GM23338 (cell line): ENCODE measurements around the gene FUT8. TPM values are rescaled to one million over a fixed set of nuclear protein-coding genes. Genes with fewer than 3 reads are reported as not detected.

Source experiments
- ATAC-seq: fragments of 200-7000 bp; cut with Tn5 transposase; 3 replicates; pipeline ENCODE4 v1.9.1; 2020
- DNase-seq: peaks from one replicate; pipeline ENCODE4 v3.0.0-alpha.2; 2015; ENCODE audit warnings: low spot score
- H2AFZ ChIP-seq: fragments of 200-600 bp; sonication (generic); 2 replicates; pipeline ENCODE4 v1.8.0; 2016; ENCODE audit warnings: antibody characterized with exemption, mild to moderate bottlenecking, moderate library complexity
- H3F3A ChIP-seq: fragments of 200-600 bp; sonication (generic); replicated peaks from 2 replicates; pipeline ENCODE4 v1.8.0; 2017; ENCODE audit warnings: antibody characterized with exemption, mixed run types, low read depth
- H3K27ac ChIP-seq: fragments of 200-600 bp; sonication (generic); 2 replicates; pipeline ENCODE4 v1.6.1; 2016; ENCODE audit warnings: low read depth
- H3K27me3 ChIP-seq: fragments of 200-600 bp; sonication (generic); 2 replicates; pipeline ENCODE4 v1.8.0; 2016; ENCODE audit warnings: mild to moderate bottlenecking, mixed run types, moderate library complexity; ENCODE audit not compliant: insufficient read depth
- H3K36me3 ChIP-seq: fragments of 200-600 bp; sonication (generic); 2 replicates; pipeline ENCODE4 v1.8.0; 2016; ENCODE audit warnings: mild to moderate bottlenecking; ENCODE audit not compliant: insufficient read depth
- H3K4me1 ChIP-seq: fragments of 200-600 bp; sonication (generic); 2 replicates; pipeline ENCODE4 v1.8.0; 2016; ENCODE audit warnings: mild to moderate bottlenecking, moderate library complexity; ENCODE audit not compliant: insufficient read depth
- H3K4me2 ChIP-seq: fragments of 200-600 bp; sonication (generic); 2 replicates; pipeline ENCODE4 v1.7.1; 2017; ENCODE audit warnings: mixed run types
- H3K4me3 ChIP-seq: fragments of 200-600 bp; sonication (generic); 2 replicates; pipeline ENCODE4 v1.6.1; 2016; ENCODE audit warnings: mixed run types
- H3K79me2 ChIP-seq: fragments of 200-600 bp; sonication (generic); replicated peaks from 2 replicates; pipeline ENCODE4 v1.8.0; 2017; ENCODE audit warnings: mild to moderate bottlenecking; ENCODE audit not compliant: insufficient read depth
- H3K9me2 ChIP-seq: fragments of 200-600 bp; sonication (generic); 2 replicates; pipeline ENCODE4 v1.8.0; 2017; ENCODE audit not compliant: insufficient read depth
- H4K20me1 ChIP-seq: fragments of 200-600 bp; sonication (generic); replicated peaks from 2 replicates; pipeline ENCODE4 v1.8.0; 2017; ENCODE audit warnings: mild to moderate bottlenecking; ENCODE audit not compliant: insufficient read depth
- H3K27ac Mint-ChIP-seq: 2 replicates; pipeline ENCODE4 v1.8.0; 2020; ENCODE audit warnings: inconsistent platforms, mild to moderate bottlenecking, moderate library complexity, mixed read lengths
- H3K27me3 Mint-ChIP-seq: 3 replicates; pipeline ENCODE4 v1.8.0; 2022; ENCODE audit warnings: low read depth, mild to moderate bottlenecking, moderate library complexity, mixed read lengths, inconsistent platforms; ENCODE audit not compliant: insufficient read depth, poor library complexity
- H3K36me3 Mint-ChIP-seq: 3 replicates; pipeline ENCODE4 v1.8.0; 2021; ENCODE audit warnings: low read depth, mild to moderate bottlenecking, inconsistent platforms, moderate library complexity, mixed read lengths
- H3K4me1 Mint-ChIP-seq: 3 replicates; pipeline ENCODE4 v1.8.0; 2020; ENCODE audit warnings: mild to moderate bottlenecking, inconsistent platforms, mixed read lengths
- H3K4me3 Mint-ChIP-seq: 3 replicates; pipeline ENCODE4 v1.8.0; 2021; ENCODE audit warnings: moderate library complexity, mild to moderate bottlenecking, inconsistent platforms, mixed read lengths
- H3K9me3 Mint-ChIP-seq: 3 replicates; pipeline ENCODE4 v1.8.0; 2020; ENCODE audit warnings: moderate library complexity, mild to moderate bottlenecking, inconsistent platforms, mixed read lengths
- CREB1 ChIP-seq: fragments of 250-450 bp; sonication (Bioruptor Pico); IDR thresholded peaks from 2 replicates; pipeline ENCODE4 v1.5.0; 2020; ENCODE audit warnings: low read depth, mild to moderate bottlenecking, moderate library complexity
- ETS1 ChIP-seq: IDR thresholded peaks from 2 replicates; pipeline ENCODE4 v1.6.1; 2016; ENCODE audit warnings: antibody characterized with exemption
- EZH2 ChIP-seq: fragments of 200-600 bp; sonication (generic); IDR thresholded peaks from one replicate; pipeline ENCODE4 v1.8.0; 2017; ENCODE audit warnings: antibody characterized with exemption, mild to moderate bottlenecking, low read depth; ENCODE audit not compliant: unreplicated experiment
- EZH2phosphoT487 ChIP-seq: fragments of 200-600 bp; sonication (generic); IDR thresholded peaks from one replicate; pipeline ENCODE4 v1.8.1; 2018; ENCODE audit warnings: antibody characterized with exemption; ENCODE audit not compliant: unreplicated experiment
- JUNB ChIP-seq: IDR thresholded peaks from one replicate; pipeline ENCODE4 v1.6.1; 2016; ENCODE audit warnings: antibody characterized with exemption; ENCODE audit not compliant: unreplicated experiment
- NANOG ChIP-seq: IDR thresholded peaks from 2 replicates; pipeline ENCODE4 v1.6.1; 2016; ENCODE audit warnings: antibody characterized with exemption, borderline replicate concordance
- REST ChIP-seq: IDR thresholded peaks from one replicate; pipeline ENCODE4 v1.6.1; 2018; ENCODE audit warnings: antibody characterized with exemption; ENCODE audit not compliant: unreplicated experiment
- STAT1 ChIP-seq: IDR thresholded peaks from one replicate; pipeline ENCODE4 v1.6.1; 2016; ENCODE audit warnings: antibody characterized with exemption; ENCODE audit not compliant: unreplicated experiment
- ZNF114 ChIP-seq: fragments of 250-450 bp; sonication (Bioruptor Pico); IDR thresholded peaks from 2 replicates; pipeline ENCODE4 v1.5.0; 2020; ENCODE audit warnings: mild to moderate bottlenecking, moderate library complexity
- ZNF331 ChIP-seq: fragments of 250-450 bp; sonication (Bioruptor Pico); IDR thresholded peaks from 2 replicates; pipeline ENCODE4 v1.5.0; 2020; ENCODE audit warnings: low read depth, mild to moderate bottlenecking, moderate library complexity
- ZNF462 ChIP-seq: fragments of 250-450 bp; sonication (Bioruptor Pico); IDR thresholded peaks from 2 replicates; pipeline ENCODE4 v1.5.0; 2020; ENCODE audit warnings: mild to moderate bottlenecking, moderate library complexity
- polyA plus RNA-seq: library from polyadenylated mRNA; unstranded; fragments of >200 nt; fragmentation: Nextera tagmentation; extraction: Ambion mirVana; gene quantifications from 2 replicates; pipeline ENCODE4 v1.2.1, GENCODE V29; 2016
- total RNA-seq: library from RNA; depleted of rRNA; stranded (reverse); fragments of >200 nt; shearing (Covaris generic); gene quantifications from 2 replicates; pipeline ENCODE4 v1.2.3, GENCODE V29; 2014

Gene FUT8
- total and polyA plus RNA-seq, 2 experiments from 2014 or later, result 8.2 to 23.2 TPM

GRCh38 chr14:65428691-65429090 is 16.2 kb downstream of the FUT8 start (continued):
- no peak for TF ChIP-seq ZNF462 (CRISPR knock-in tag)

GRCh38 chr14:65429757-65430156 is 17.2 kb downstream of the FUT8 start:
- Histone ChIP-seq H3K4me3 (no peak overlapping the region), H3K27me3 (no peaks in the 10 kb centered on the region), H2AFZ (no peak overlapping the region), H3K27ac (no peak overlapping the region), H3K9me2 (no peaks in the 10 kb centered on the region), H3K4me1 (peaks cover 20% of the 10 kb centered on the region), H3K4me2 (no peak overlapping the region), H4K20me1 (peaks cover 3% of the 10 kb centered on the region; the same call in 1 of the 2 replicates), H3F3A (no peaks in the 10 kb centered on the region), H3K79me2 (peaks cover 17% of the 10 kb centered on the region; the same call in 1 of the 2 replicates), H3K36me3 (no peaks in the 10 kb centered on the region)
- DNase-seq (no peak), ATAC-seq (no peak)
- Mint-ChIP-seq H3K27ac (no peak overlapping the region), H3K36me3 (peaks cover 3% of the 10 kb centered on the region; the same call in 2 of the 3 replicates), H3K4me3 (no peak overlapping the region), H3K4me1 (peaks cover 26% of the 10 kb centered on the region), H3K27me3 (peaks cover 4% of the 10 kb centered on the region), H3K9me3 (no peaks in the 10 kb centered on the region; the same call in 2 of the 3 replicates)
- TF ChIP-seq REST, result no peak
- TF ChIP-seq STAT1, result no peak
- no peak for TF ChIP-seq CREB1 (CRISPR knock-in tag)
- TF ChIP-seq NANOG, result no peak
- no peak for TF ChIP-seq ZNF114 (CRISPR knock-in tag)
- no peak for TF ChIP-seq ZNF331 (CRISPR knock-in tag)
- no peak for TF ChIP-seq EZH2phosphoT487
- TF ChIP-seq EZH2, result no peak
- TF ChIP-seq JUNB, result no peak
- no peak for TF ChIP-seq ETS1
